ENCODE data around the gene KCNJ14.

The KCNJ14 gene

DNA sequence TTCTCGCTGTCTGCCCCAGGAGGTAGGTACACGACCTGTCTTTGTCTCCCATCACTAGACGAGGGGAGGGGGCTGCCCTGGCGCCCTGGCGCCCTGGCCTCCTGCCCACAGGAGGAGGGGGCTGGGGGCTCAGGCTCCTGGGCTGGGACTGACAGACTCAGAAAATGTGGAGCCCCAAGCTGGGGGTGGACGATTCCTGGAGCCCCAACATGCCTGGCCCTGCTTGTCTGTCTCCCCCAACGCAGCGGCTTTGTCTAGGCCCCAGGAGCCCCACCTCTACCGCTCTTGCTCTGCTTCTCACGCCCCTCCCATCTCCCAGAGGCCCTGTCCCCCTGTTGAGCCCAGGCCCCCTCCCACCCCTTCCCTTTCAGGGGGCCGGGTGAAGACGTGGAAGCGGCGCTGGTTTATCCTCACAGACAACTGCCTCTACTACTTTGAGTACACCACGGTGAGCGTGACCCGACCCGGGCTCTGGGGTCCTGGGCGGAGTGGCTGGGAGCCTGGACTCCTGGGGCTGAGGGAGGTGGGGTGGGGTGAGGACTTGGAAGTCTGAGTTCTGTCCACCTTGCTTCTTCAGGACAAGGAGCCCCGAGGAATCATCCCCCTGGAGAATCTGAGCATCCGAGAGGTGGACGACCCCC, 22.4 kb downstream of the KCNJ14 start:
- Histone ChIP-seq H2AFZ (ENCODE audit: low read length) (no peak overlapping the region), H3K4me3 (ENCODE audit: low read length, poor library complexity, severe bottlenecking) (no peak overlapping the region), H3K79me2 (ENCODE audit: insufficient read depth, low read length) (peaks cover 9% of the 10 kb centered on the region; the same call in 1 of the 2 replicates), H3K9ac (ENCODE audit: low read depth, low read length, poor library complexity, severe bottlenecking) (no peak overlapping the region), H3K36me3 (ENCODE audit: insufficient read depth, low read length) (peaks cover 47% of the 10 kb centered on the region; the same call in 1 of the 2 replicates), H3K4me1 (ENCODE audit: insufficient read depth, low read length, poor library complexity, severe bottlenecking) (no peaks in the 10 kb centered on the region), H3K9me2 (replicated peaks; ENCODE audit: low read depth, low read length) (no peaks in the 10 kb centered on the region), H4K20me1 (ENCODE audit: insufficient read depth, low read length, poor library complexity, severe bottlenecking) (peaks cover 2% of the 10 kb centered on the region), H3F3A (ENCODE audit: low read depth) (no peaks in the 10 kb centered on the region; the same call in 1 of the 2 replicates), H3K4me2 (ENCODE audit: low read depth, low read length, poor library complexity, severe bottlenecking) (no peak overlapping the region), H3K9me3 (ENCODE audit: insufficient read depth, low read depth, low read length) (no peaks in the 10 kb centered on the region), H3K27me3 (ENCODE audit: insufficient read depth, low read length, poor library complexity, severe bottlenecking) (no peaks in the 10 kb centered on the region)
- TF ChIP-seq EZH2phosphoT487 (IDR thresholded peaks at IDR 0.05; ENCODE audit: borderline replicate concordance), result no peak
- TF ChIP-seq, protein P1, sequence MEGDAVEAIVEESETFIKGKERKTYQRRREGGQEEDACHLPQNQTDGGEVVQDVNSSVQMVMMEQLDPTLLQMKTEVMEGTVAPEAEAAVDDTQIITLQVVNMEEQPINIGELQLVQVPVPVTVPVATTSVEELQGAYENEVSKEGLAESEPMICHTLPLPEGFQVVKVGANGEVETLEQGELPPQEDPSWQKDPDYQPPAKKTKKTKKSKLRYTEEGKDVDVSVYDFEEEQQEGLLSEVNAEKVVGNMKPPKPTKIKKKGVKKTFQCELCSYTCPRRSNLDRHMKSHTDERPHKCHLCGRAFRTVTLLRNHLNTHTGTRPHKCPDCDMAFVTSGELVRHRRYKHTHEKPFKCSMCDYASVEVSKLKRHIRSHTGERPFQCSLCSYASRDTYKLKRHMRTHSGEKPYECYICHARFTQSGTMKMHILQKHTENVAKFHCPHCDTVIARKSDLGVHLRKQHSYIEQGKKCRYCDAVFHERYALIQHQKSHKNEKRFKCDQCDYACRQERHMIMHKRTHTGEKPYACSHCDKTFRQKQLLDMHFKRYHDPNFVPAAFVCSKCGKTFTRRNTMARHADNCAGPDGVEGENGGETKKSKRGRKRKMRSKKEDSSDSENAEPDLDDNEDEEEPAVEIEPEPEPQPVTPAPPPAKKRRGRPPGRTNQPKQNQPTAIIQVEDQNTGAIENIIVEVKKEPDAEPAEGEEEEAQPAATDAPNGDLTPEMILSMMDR (conservative IDR thresholded peaks at IDR 0.05; ENCODE audit: low read length), result no peak

GRCh38 chr19:48478339-48479256, 23.2 kb downstream of the KCNJ14 start:
- Histone ChIP-seq H3K27me3 (ENCODE audit: insufficient read depth, low read length, poor library complexity, severe bottlenecking) (no peaks in the 10 kb centered on the region), H3K36me3 (ENCODE audit: insufficient read depth, low read length) (peaks cover 39% of the 10 kb centered on the region; the same call in 1 of the 2 replicates)
- no peak for TF ChIP-seq EZH2phosphoT487 (IDR thresholded peaks at IDR 0.05; ENCODE audit: borderline replicate concordance)

GRCh38 chr19:48479686-48480085, 24.3 kb downstream of the KCNJ14 start:
- H3K9ac ChIP-seq (ENCODE audit: low read depth, low read length, poor library complexity, severe bottlenecking), result no peak overlapping the region
- H3K4me3 ChIP-seq (ENCODE audit: low read length, poor library complexity, severe bottlenecking), result no peak overlapping the region

More at GRCh38 chr19:48478339-48479256, 23.2 kb downstream of the KCNJ14 start:
- Histone ChIP-seq H3F3A (ENCODE audit: low read depth) (no peaks in the 10 kb centered on the region; the same call in 1 of the 2 replicates), H3K9me2 (replicated peaks; ENCODE audit: low read depth, low read length) (no peaks in the 10 kb centered on the region), H3K4me1 (ENCODE audit: insufficient read depth, low read length, poor library complexity, severe bottlenecking) (no peaks in the 10 kb centered on the region), H3K4me3 (ENCODE audit: low read length, poor library complexity, severe bottlenecking) (no peak overlapping the region), H3K4me2 (ENCODE audit: low read depth, low read length, poor library complexity, severe bottlenecking) (no peak overlapping the region), H4K20me1 (ENCODE audit: insufficient read depth, low read length, poor library complexity, severe bottlenecking) (no peaks in the 10 kb centered on the region), H2AFZ (ENCODE audit: low read length) (no peak overlapping the region), H3K9me3 (ENCODE audit: insufficient read depth, low read depth, low read length) (no peaks in the 10 kb centered on the region), H3K9ac (ENCODE audit: low read depth, low read length, poor library complexity, severe bottlenecking) (no peak overlapping the region), H3K79me2 (ENCODE audit: insufficient read depth, low read length) (0 out of 2 replicates have a peak, but pooled peaks cover 2% of the 10 kb centered on the region)

More at GRCh38 chr19:48479686-48480085, 24.3 kb downstream of the KCNJ14 start:
- Histone ChIP-seq H2AFZ (ENCODE audit: low read length) (no peak overlapping the region), H3K9me2 (replicated peaks; ENCODE audit: low read depth, low read length) (no peaks in the 10 kb centered on the region), H3K36me3 (ENCODE audit: insufficient read depth, low read length) (peaks cover 28% of the 10 kb centered on the region; the same call in 1 of the 2 replicates), H3K27me3 (ENCODE audit: insufficient read depth, low read length, poor library complexity, severe bottlenecking) (no peaks in the 10 kb centered on the region), H3K4me2 (ENCODE audit: low read depth, low read length, poor library complexity, severe bottlenecking) (no peak overlapping the region), H4K20me1 (ENCODE audit: insufficient read depth, low read length, poor library complexity, severe bottlenecking) (no peaks in the 10 kb centered on the region), H3K9me3 (ENCODE audit: insufficient read depth, low read depth, low read length) (no peaks in the 10 kb centered on the region), H3K4me1 (ENCODE audit: insufficient read depth, low read length, poor library complexity, severe bottlenecking) (no peaks in the 10 kb centered on the region), H3K79me2 (ENCODE audit: insufficient read depth, low read length) (no peaks in the 10 kb centered on the region), H3F3A (ENCODE audit: low read depth) (no peaks in the 10 kb centered on the region; the same call in 1 of the 2 replicates)
- TF ChIP-seq, protein P1 (conservative IDR thresholded peaks at IDR 0.05; ENCODE audit: low read length), result no peak
- no peak for TF ChIP-seq EZH2phosphoT487 (IDR thresholded peaks at IDR 0.05; ENCODE audit: borderline replicate concordance)

Measured in Loucy (cell line).